HepG2 (cell line): ENCODE measurements around the gene CD4. TPM values are rescaled to one million over a fixed set of nuclear protein-coding genes. Genes with fewer than 3 reads are reported as not detected.

Experiments
- ATAC-seq: fragments of 200-7000 bp; cut with Tn5 transposase; 3 replicates; pipeline ENCODE4 v1.9.1; 2020; ENCODE audit warnings: mild to moderate bottlenecking, moderate library complexity
- BruUV-seq: library from RNA; stranded (reverse); fragments of 400-500 nt; replicated peaks from 2 replicates; lab custom pipeline; 2021; lab: Mats Ljungman, UMichigan
- CTCF ChIA-PET: fragments of 300-600 bp; formaldehyde crosslinking; extraction: SDS; loops from one replicate; lab custom pipeline; 2021; ENCODE audit warnings: low total read pairs, inconsistent platforms, low intra/inter-chr PET ratio; lab: Yijun Ruan, JAX
- POLR2A ChIA-PET: fragments of 350-600 bp; sonication (Branson Sonifier 250); formaldehyde crosslinking; loops from one replicate; lab custom pipeline; 2020; ENCODE audit warnings: antibody characterized with exemption, inconsistent platforms; lab: Yijun Ruan, JAX
- DNase-seq: peaks from one replicate; pipeline ENCODE4 v3.0.0-alpha.2; 2015; ENCODE audit warnings: low spot score
- FAIRE-seq: peaks from 3 replicates; lab custom pipeline; 2011; peaks lifted over from hg19 to GRCh38; lab: Jason Lieb, UNC
- H2AFZ ChIP-seq: one replicate; pipeline ENCODE4 v1.6.1; 2011; ENCODE audit warnings: low read length, inconsistent platforms
- H3K27ac ChIP-seq: fragments of 300-600 bp; 3 replicates; pipeline ENCODE4 v1.8.0; 2011; ENCODE audit warnings: mixed run types, mild to moderate bottlenecking, mixed read lengths, low read length, inconsistent platforms; ENCODE audit not compliant: insufficient read depth; ENCODE audit errors: extremely low read length
- H3K27me3 ChIP-seq, 2 experiments: fragments of 200-600 bp in 1 of 2; 2 replicates in 1 of 2; 3 replicates in 1 of 2; pipeline versions ENCODE4 v1.6.0 to v1.8.0; 2011; ENCODE audit warnings: low read length in 2 of 2, mild to moderate bottlenecking in 2 of 2, moderate library complexity in 2 of 2, inconsistent platforms in 1 of 2; ENCODE audit not compliant: insufficient read depth in 2 of 2, control insufficient read depth in 1 of 2
- H3K36me3 ChIP-seq, 2 experiments: fragments of 200-600 bp in 1 of 2; replicated peaks in 1 of 2; 2 replicates in 1 of 2; 3 replicates in 1 of 2; pipeline versions ENCODE4 v1.5.1 to v1.8.0; 2011; ENCODE audit warnings: low read length in 2 of 2, inconsistent platforms in 1 of 2; ENCODE audit not compliant: insufficient read depth in 2 of 2, control insufficient read depth in 1 of 2
- H3K4me1 ChIP-seq: 2 replicates; pipeline ENCODE4 v1.5.1; 2012; ENCODE audit warnings: low read length, inconsistent platforms; ENCODE audit not compliant: insufficient read depth
- H3K4me2 ChIP-seq: 2 replicates; pipeline ENCODE4 v1.6.0; 2011; ENCODE audit warnings: low read depth, low read length, inconsistent platforms
- H3K4me3 ChIP-seq, 3 experiments: fragments of 200-600 bp in 1 of 3; sonication (generic), shearing (Covaris generic) in 1 of 3; replicated peaks in 1 of 3; 2 replicates each; pipeline ENCODE4 v1.5.1; 2011 to 2016; ENCODE audit warnings: low read length in 3 of 3, inconsistent platforms in 2 of 3, low read depth in 2 of 3, mild to moderate bottlenecking in 2 of 3, control low read depth in 1 of 3, mixed read lengths in 1 of 3; ENCODE audit not compliant: insufficient read depth in 1 of 3
- H3K79me2 ChIP-seq: one replicate; pipeline ENCODE4 v1.6.1; 2011; ENCODE audit warnings: low read length, inconsistent platforms; ENCODE audit not compliant: insufficient read depth
- H3K9ac ChIP-seq: 2 replicates; pipeline ENCODE4 v1.6.0; 2011; ENCODE audit warnings: mild to moderate bottlenecking, low read depth, low read length, inconsistent platforms; ENCODE audit not compliant: insufficient read depth
- H3K9me3 ChIP-seq: 2 replicates; pipeline ENCODE4 v1.5.1; 2012; ENCODE audit warnings: mild to moderate bottlenecking, low read length
- H4K20me1 ChIP-seq: 2 replicates; pipeline ENCODE4 v1.6.0; 2011; ENCODE audit warnings: inconsistent platforms, mild to moderate bottlenecking, low read length, moderate library complexity; ENCODE audit not compliant: insufficient read depth
- AGO2 ChIP-seq: fragments of 200-400 bp; formaldehyde crosslinking; optimal IDR thresholded peaks from 2 replicates; pipeline ENCODE3; 2017; ENCODE audit warnings: mild to moderate bottlenecking, low read depth, low read length, moderate library complexity
- HNRNPLL ChIP-seq: fragments of 200-400 bp; formaldehyde crosslinking; IDR thresholded peaks from 2 replicates; pipeline ENCODE4 v1.6.1; 2017; ENCODE audit warnings: mild to moderate bottlenecking, low read depth, low read length; ENCODE audit not compliant: poor library complexity, severe bottlenecking
- PRDM10 ChIP-seq: sonication (generic); formaldehyde crosslinking; IDR thresholded peaks from 2 replicates; pipeline ENCODE4 v1.4.0; 2020; ENCODE audit warnings: low read depth, missing genetic modification reagents
- SNAI1 ChIP-seq: sonication (generic); formaldehyde crosslinking; IDR thresholded peaks from 2 replicates; pipeline ENCODE4 v1.5.0; 2020; ENCODE audit warnings: mild to moderate bottlenecking, missing genetic modification reagents, borderline replicate concordance
- SRSF1 ChIP-seq: fragments of 200-400 bp; formaldehyde crosslinking; optimal IDR thresholded peaks from 2 replicates; pipeline ENCODE3; 2017; ENCODE audit warnings: mild to moderate bottlenecking, low read depth, low read length, moderate library complexity
- STAG1 ChIP-seq: sonication (generic); formaldehyde crosslinking; IDR thresholded peaks from 2 replicates; pipeline ENCODE4 v1.4.0; 2020; ENCODE audit warnings: missing genetic modification reagents
- TFDP2 ChIP-seq: sonication (generic); formaldehyde crosslinking; IDR thresholded peaks from 2 replicates; pipeline ENCODE4 v1.4.0; 2020; ENCODE audit warnings: missing genetic modification reagents
- WGBS: methylation state at CpG from one replicate; pipeline ENCODE4 v1.1.6; 2017; ENCODE audit warnings: low lambda C conversion rate; 5-methylcytosine and 5-hydroxymethylcytosine counted together
- in situ Hi-C: cut with HindIII; loops from 2 replicates; pipeline ENCODE4 v1.10.0; 2017; ENCODE audit warnings: low pct_unique_long_range_greater_than_20kb; ENCODE audit not compliant: extremely low pct_ligation_motif_present
- intact Hi-C: fragments of 100-400 bp; cut with micrococcal nuclease; formaldehyde crosslinking; loops from one replicate; pipeline ENCODE4 v1.10.0; 2022; ENCODE audit not compliant: unreplicated experiment
- polyA plus RNA-seq, 8 experiments: library from polyadenylated mRNA; depleted of rRNA in 3 of 8; stranded (reverse) in 7 of 8; unstranded in 1 of 8; fragments of >200 nt; fragmentation: Illumina TruSeq in 4 of 8; extraction: Trizol in 4 of 8; gene quantifications; 2 replicates each; pipeline versions ENCODE4 v1.2.1 to v1.2.3, GENCODE V29; 2011 to 2016; ENCODE audit warnings: low read depth in 4 of 8, missing spikeins in 1 of 8, mixed read lengths in 1 of 8; ENCODE audit not compliant: insufficient read depth in 1 of 8
- total RNA-seq, 5 experiments: library from RNA; depleted of rRNA; stranded (reverse); fragments of >200 nt; fragmentation: Illumina TruSeq; extraction: Trizol; gene quantifications; 2 replicates each; pipeline ENCODE4 v1.2.3, GENCODE V29; 2016; ENCODE audit warnings: low read depth in 1 of 5

The CD4 gene
- total and polyA plus RNA-seq, 2 of the 13 experiments (the other 11 are each of a cell fraction or from before 2014, with no cell fraction given), result 0.07 to 0.95 TPM

- TF ChIP-seq PRDM10 (CRISPR knock-in tag) (no peak), HNRNPLL (no peak), SRSF1 (no peak), TFDP2 (CRISPR knock-in tag) (no peak)
Observed at GRCh38 chr12:6842075-6842474, 52.7 kb downstream of the CD4 start (continued).

- Histone ChIP-seq H4K20me1 (no peaks in the 10 kb centered on the region), H3K27me3 (no peaks in the 10 kb centered on the region), H3K4me1 (no peaks in the 10 kb centered on the region), H3K4me2 (no peak overlapping the region), H3K9me3 (no peaks in the 10 kb centered on the region), H3K9ac (no peak overlapping the region), H3K27ac (no peak overlapping the region), H3K79me2 (no peaks in the 10 kb centered on the region), H3K4me3 (no peak overlapping the region), H2AFZ (no peak overlapping the region), H3K36me3 (peaks cover 13 to 24% of the 10 kb centered on the region in 2 experiments)
- 92% methylated on average over 8 of the region's 16 CpGs for WGBS
- FAIRE-seq (no peak), DNase-seq (no peak), ATAC-seq (peak; percentile 64)
- POLR2A ChIA-PET, result no interaction called here
- BruUV-seq, result no TSS peak
- CTCF ChIA-PET, result no interaction called here
- no peak for TF ChIP-seq SNAI1 (CRISPR knock-in tag)
- TF ChIP-seq STAG1 (CRISPR knock-in tag), result peak; percentile 28; the same call in 1 of the 2 replicates
- TF ChIP-seq AGO2, result peak; percentile 46
- intact Hi-C loops (no loop called here), in situ Hi-C loops (no loop called here)
Observed at GRCh38 chr12:6843118-6843902, 54.0 kb downstream of the CD4 start.
